Measurements from ENCODE around the gene SMAP2.
A peak's percentile ranks its signal among the peaks of the same experiment; 100 is the strongest.

Gene SMAP2

DNA sequence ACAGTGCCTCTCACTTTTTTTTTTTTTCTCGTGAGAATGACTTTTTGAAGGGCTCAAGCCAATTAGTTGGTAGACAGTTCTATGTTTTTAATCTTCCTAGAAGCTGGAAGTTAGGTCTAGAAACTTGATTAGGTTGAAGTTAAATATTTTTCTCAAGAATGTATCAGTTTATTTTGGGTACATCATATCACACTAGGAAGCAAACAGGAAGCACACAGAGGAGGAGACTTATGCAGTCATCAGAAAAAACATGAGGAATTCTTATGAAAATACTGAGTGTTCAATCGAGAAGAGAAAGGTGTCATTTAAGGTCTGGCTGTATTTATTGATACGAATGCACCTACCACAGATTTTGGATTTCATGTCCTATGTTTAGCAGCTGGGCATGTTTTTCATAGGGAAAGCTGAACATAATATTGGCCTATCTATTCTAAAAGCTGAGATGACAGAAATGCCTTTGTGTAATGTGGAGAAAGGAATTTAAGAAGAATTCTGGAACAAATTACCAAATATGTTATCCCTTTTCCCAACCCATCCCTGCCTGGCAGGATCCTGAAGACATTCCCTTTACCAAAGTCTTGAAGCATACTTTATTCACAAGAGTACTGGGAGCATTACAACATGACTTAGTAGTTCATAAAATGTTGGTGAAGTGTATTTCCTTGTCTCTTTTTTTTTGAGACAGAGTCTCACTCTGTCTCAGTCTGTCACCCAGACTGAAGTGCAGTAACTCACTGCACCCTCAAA is 59.3 kb downstream of the SMAP2 start:
- H3K4me3 ChIP-seq (ENCODE audit: low read depth, low read length): no peak overlapping the region
- no peak for DNase-seq (ENCODE audit: low read depth)
- TF ChIP-seq POLR2A (IDR thresholded peaks at IDR 0.05; ENCODE audit: extremely low read depth, insufficient read length): no peak
- TF ChIP-seq, protein P1, sequence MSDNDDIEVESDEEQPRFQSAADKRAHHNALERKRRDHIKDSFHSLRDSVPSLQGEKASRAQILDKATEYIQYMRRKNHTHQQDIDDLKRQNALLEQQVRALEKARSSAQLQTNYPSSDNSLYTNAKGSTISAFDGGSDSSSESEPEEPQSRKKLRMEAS (IDR thresholded peaks at IDR 0.05; ENCODE audit: low read depth, low read length): no peak
- TF ChIP-seq MYC (IDR thresholded peaks at IDR 0.05; ENCODE audit: low read depth, low read length): no peak
- TF ChIP-seq, protein P2, sequence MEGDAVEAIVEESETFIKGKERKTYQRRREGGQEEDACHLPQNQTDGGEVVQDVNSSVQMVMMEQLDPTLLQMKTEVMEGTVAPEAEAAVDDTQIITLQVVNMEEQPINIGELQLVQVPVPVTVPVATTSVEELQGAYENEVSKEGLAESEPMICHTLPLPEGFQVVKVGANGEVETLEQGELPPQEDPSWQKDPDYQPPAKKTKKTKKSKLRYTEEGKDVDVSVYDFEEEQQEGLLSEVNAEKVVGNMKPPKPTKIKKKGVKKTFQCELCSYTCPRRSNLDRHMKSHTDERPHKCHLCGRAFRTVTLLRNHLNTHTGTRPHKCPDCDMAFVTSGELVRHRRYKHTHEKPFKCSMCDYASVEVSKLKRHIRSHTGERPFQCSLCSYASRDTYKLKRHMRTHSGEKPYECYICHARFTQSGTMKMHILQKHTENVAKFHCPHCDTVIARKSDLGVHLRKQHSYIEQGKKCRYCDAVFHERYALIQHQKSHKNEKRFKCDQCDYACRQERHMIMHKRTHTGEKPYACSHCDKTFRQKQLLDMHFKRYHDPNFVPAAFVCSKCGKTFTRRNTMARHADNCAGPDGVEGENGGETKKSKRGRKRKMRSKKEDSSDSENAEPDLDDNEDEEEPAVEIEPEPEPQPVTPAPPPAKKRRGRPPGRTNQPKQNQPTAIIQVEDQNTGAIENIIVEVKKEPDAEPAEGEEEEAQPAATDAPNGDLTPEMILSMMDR (IDR thresholded peaks at IDR 0.05; ENCODE audit: low read depth, low read length): no peak

DNA sequence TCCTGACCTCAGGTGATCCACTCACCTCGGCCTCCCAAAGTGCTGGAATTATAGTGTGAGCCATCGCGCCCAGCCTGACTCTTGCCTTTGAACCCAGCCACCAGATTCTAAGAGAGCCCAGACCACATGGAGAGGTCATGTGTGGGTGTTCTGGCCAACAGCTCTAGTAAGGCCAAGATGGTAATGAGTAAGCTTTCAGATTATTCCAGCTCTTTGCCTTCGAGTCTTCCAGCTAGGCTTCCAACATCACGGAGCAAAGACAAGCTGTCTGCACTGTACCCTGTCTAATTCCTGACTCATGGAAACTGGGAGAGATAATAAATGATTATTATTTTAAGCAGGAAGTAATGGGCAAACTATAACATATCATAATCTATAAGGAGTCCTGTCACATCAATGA is 61.9 kb downstream of the SMAP2 start:
- no peak overlapping the region for H3K4me3 ChIP-seq (ENCODE audit: low read depth, low read length)
- no peak for DNase-seq (ENCODE audit: low read depth)
- TF ChIP-seq, protein P2 (IDR thresholded peaks at IDR 0.05; ENCODE audit: low read depth, low read length): no peak
- TF ChIP-seq MYC (IDR thresholded peaks at IDR 0.05; ENCODE audit: low read depth, low read length) (no peak), POLR2A (IDR thresholded peaks at IDR 0.05; ENCODE audit: extremely low read depth, insufficient read length) (no peak)
- TF ChIP-seq, protein P1 (IDR thresholded peaks at IDR 0.05; ENCODE audit: low read depth, low read length): no peak

DNA sequence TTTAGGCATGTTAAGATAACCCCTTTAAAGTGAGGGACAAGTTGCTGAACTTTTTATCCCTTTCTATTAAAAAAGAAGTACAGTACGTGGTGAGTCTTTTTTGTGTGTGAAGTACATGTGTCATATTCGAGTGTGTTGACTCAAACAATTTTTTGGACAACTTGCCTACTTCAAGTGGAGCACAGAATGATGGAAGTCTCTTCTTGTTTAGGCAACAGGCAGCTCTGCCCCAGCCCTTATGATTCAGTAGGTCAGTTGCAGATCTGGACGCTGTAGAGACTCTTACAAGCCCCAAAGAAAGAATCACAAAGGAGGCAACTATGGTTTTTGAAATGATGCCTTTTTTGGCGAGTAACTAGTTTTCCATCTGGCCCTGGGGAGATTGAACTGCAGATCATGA is 62.3 kb downstream of the SMAP2 start:
- no peak overlapping the region for H3K4me3 ChIP-seq (ENCODE audit: low read depth, low read length)
- TF ChIP-seq, protein P1 (IDR thresholded peaks at IDR 0.05; ENCODE audit: low read depth, low read length): no peak
- TF ChIP-seq MYC (IDR thresholded peaks at IDR 0.05; ENCODE audit: low read depth, low read length): no peak
- DNase-seq (ENCODE audit: low read depth): no peak

DNA sequence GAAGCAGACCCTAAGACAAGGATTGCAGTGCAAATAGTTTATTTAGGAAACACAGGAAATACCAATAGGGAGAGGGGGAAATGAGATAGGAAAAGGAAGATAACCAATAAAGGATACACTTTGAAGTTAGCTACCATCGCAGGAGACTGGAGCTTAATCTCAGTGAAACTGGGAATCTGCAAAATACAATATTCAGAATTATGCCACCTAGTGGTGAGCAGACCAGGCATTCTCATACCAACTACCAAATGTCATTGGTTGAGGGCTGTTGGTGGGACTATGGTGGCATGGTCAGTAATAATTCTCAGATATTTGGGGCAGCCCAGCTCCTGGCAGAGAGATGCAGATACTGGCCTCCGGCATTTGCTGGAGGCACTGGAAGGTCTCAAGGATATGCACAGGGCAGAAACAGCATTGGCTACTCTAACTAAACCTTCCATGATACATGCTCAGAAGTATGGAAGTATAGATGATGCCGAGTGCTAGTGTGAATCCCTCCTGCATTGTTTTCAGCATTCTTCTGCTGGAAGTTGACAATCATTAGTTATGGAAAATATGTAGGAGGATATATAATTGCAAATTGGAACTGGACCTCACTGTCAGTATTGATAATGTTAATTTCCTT is 65.0 kb downstream of the SMAP2 start:
- TF ChIP-seq, protein P1 (IDR thresholded peaks at IDR 0.05; ENCODE audit: low read depth, low read length): no peak
- TF ChIP-seq, protein P2 (IDR thresholded peaks at IDR 0.05; ENCODE audit: low read depth, low read length): peak; percentile 75
- DNase-seq (ENCODE audit: low read depth): peak; percentile 48
- H3K4me3 ChIP-seq (ENCODE audit: low read depth, low read length): no peak overlapping the region

DNA sequence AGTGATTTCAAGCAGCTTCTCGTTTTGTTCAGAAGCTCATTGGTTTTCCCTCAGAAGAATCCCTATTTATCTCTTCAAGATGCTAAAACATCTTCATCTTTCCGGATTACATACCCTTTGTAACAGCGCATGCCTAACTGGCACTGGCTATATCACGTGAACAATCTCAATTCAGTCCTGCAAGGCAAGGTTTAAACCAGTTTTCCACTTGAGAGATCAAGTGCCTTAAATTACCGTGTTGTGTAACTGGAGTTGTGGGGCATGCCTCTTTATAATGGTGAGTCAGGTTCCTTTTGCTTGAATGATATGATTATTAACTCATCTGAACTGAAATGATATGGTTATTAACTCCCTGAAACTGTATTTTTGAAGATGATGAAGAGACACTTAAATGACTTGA is 65.7 kb downstream of the SMAP2 start:
- no peak overlapping the region for H3K4me3 ChIP-seq (ENCODE audit: low read depth, low read length)
- no peak for DNase-seq (ENCODE audit: low read depth)
- TF ChIP-seq, protein P2 (IDR thresholded peaks at IDR 0.05; ENCODE audit: low read depth, low read length): no peak
- TF ChIP-seq MYC (IDR thresholded peaks at IDR 0.05; ENCODE audit: low read depth, low read length) (no peak), POLR2A (IDR thresholded peaks at IDR 0.05; ENCODE audit: extremely low read depth, insufficient read length) (no peak)
- TF ChIP-seq, protein P1 (IDR thresholded peaks at IDR 0.05; ENCODE audit: low read depth, low read length): no peak
